HG03060 (cell line): ENCODE measurements around the gene ITGB8.

Experiments used
- ATAC-seq: cut with Tn5 transposase; IDR thresholded peaks from one replicate; pipeline ENCODE4 v1.9.1; 2021; ENCODE audit warnings: low read depth, moderate number of reproducible peaks; ENCODE audit not compliant: unreplicated experiment

ITGB8 gene

GRCh38 chr7:20364571-20365196 lies 34.0 kb downstream of the ITGB8 start:
- no peak for ATAC-seq

GRCh38 chr7:20365486-20365885 lies 34.8 kb downstream of the ITGB8 start:
- no peak for ATAC-seq

GRCh38 chr7:20374399-20374798 lies 43.7 kb downstream of the ITGB8 start:
- no peak for ATAC-seq

GRCh38 chr7:20376796-20377195 lies 46.1 kb downstream of the ITGB8 start:
- no peak for ATAC-seq

GRCh38 chr7:20381406-20382034 lies 50.8 kb downstream of the ITGB8 start:
- no peak for ATAC-seq

- no peak for ATAC-seq
Measured at GRCh38 chr7:20383351-20383750, 52.7 kb downstream of the ITGB8 start.

GRCh38 chr7:20385126-20385525 lies 54.4 kb downstream of the ITGB8 start:
- no peak for ATAC-seq

- no peak for ATAC-seq
Measured at GRCh38 chr7:20388084-20388483, 57.4 kb downstream of the ITGB8 start.

GRCh38 chr7:20389192-20389591 lies 58.5 kb downstream of the ITGB8 start:
- ATAC-seq, result peak; percentile 47

GRCh38 chr7:20393021-20393610 lies 62.4 kb downstream of the ITGB8 start:
- no peak for ATAC-seq

- no peak for ATAC-seq
Measured at GRCh38 chr7:20393616-20394015, 62.9 kb downstream of the ITGB8 start.

GRCh38 chr7:20394284-20394683 lies 63.6 kb downstream of the ITGB8 start:
- no peak for ATAC-seq

GRCh38 chr7:20395104-20395503 lies 64.4 kb downstream of the ITGB8 start:
- no peak for ATAC-seq

GRCh38 chr7:20395511-20395910 lies 64.8 kb downstream of the ITGB8 start:
- peak; percentile 64 for ATAC-seq

- ATAC-seq, result no peak
Measured at GRCh38 chr7:20399521-20399920, 68.8 kb downstream of the ITGB8 start.

- no peak for ATAC-seq
Measured at GRCh38 chr7:20401861-20402746, 71.4 kb downstream of the ITGB8 start.

- no peak for ATAC-seq
Measured at GRCh38 chr7:20402747-20403230, 72.1 kb downstream of the ITGB8 start.

- ATAC-seq, result no peak
Measured at GRCh38 chr7:20403331-20403730, 72.6 kb downstream of the ITGB8 start.

- ATAC-seq, result no peak
Measured at GRCh38 chr7:20404320-20404719, 73.6 kb downstream of the ITGB8 start.

GRCh38 chr7:20407585-20408466 lies 77.1 kb downstream of the ITGB8 start:
- no peak for ATAC-seq
